Neural progenitor cell (in vitro differentiated cells): ENCODE data around the gene ASTN2.

Experiments
- CTCF ChIP-seq: fragments of 200-600 bp; sonication (generic); IDR thresholded peaks from 2 replicates; pipeline ENCODE4 v1.5.1; 2017; ENCODE audit warnings: antibody characterized with exemption, mild to moderate bottlenecking
- EZH2 ChIP-seq: fragments of 200-600 bp; sonication (generic); IDR thresholded peaks from 2 replicates; pipeline ENCODE4 v1.6.1; 2017; ENCODE audit warnings: antibody characterized with exemption, mild to moderate bottlenecking, moderate library complexity
- EZH2phosphoT487 ChIP-seq: fragments of 200-600 bp; sonication (generic); IDR thresholded peaks from 2 replicates; pipeline ENCODE4 v1.6.1; 2017; ENCODE audit warnings: antibody characterized with exemption

DNA sequence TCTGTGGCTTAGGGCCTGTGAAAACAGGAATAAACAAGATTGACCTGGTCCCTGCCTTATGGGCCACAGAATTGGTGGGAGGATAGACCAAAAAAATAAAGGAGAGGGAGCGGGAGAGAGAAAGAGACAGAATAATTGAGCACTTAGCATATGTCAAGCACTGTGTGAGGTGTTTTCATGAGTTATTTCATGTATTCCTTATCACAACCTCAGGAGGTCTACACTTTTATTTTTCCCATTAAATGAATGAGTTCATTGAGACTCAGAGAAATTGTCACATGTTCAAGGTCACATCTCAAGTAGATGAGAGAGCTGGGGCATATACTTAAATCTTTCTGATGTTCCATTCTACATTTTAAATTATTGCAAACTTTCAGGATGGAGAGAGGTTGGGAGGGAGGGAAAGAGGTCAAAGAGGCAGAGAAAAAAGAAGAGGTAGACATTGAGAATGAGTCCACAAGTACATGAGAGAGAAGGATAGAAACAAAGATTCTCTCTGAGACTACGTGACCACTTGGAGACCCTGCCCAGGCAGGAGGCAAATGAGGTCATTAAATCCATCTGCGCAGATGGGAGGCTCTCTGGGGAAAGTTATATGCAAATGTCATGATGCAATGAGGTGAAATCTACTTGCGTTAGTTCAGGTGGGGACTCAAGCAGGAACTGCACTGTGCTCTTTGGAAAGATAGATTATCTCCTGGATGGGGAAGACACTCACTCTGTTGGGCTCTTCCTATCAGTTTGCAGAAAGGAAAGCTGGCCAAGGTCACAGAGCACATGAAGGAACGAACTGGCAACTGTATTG lies 1019.8 kb downstream of the ASTN2 start:
- TF ChIP-seq CTCF (no peak), EZH2 (no peak), EZH2phosphoT487 (no peak)
